ENCODE data around the gene METAP2. TPM values are rescaled to one million over a fixed set of nuclear protein-coding genes. Genes with fewer than 3 reads are reported as not detected.

The METAP2 gene
- total and polyA plus RNA-seq, 2 of the 8 experiments (the other 6 are each of a cell fraction or from before 2014, with no cell fraction given), result 41.3 to 114 TPM

- TF ChIP-seq, protein P1, sequence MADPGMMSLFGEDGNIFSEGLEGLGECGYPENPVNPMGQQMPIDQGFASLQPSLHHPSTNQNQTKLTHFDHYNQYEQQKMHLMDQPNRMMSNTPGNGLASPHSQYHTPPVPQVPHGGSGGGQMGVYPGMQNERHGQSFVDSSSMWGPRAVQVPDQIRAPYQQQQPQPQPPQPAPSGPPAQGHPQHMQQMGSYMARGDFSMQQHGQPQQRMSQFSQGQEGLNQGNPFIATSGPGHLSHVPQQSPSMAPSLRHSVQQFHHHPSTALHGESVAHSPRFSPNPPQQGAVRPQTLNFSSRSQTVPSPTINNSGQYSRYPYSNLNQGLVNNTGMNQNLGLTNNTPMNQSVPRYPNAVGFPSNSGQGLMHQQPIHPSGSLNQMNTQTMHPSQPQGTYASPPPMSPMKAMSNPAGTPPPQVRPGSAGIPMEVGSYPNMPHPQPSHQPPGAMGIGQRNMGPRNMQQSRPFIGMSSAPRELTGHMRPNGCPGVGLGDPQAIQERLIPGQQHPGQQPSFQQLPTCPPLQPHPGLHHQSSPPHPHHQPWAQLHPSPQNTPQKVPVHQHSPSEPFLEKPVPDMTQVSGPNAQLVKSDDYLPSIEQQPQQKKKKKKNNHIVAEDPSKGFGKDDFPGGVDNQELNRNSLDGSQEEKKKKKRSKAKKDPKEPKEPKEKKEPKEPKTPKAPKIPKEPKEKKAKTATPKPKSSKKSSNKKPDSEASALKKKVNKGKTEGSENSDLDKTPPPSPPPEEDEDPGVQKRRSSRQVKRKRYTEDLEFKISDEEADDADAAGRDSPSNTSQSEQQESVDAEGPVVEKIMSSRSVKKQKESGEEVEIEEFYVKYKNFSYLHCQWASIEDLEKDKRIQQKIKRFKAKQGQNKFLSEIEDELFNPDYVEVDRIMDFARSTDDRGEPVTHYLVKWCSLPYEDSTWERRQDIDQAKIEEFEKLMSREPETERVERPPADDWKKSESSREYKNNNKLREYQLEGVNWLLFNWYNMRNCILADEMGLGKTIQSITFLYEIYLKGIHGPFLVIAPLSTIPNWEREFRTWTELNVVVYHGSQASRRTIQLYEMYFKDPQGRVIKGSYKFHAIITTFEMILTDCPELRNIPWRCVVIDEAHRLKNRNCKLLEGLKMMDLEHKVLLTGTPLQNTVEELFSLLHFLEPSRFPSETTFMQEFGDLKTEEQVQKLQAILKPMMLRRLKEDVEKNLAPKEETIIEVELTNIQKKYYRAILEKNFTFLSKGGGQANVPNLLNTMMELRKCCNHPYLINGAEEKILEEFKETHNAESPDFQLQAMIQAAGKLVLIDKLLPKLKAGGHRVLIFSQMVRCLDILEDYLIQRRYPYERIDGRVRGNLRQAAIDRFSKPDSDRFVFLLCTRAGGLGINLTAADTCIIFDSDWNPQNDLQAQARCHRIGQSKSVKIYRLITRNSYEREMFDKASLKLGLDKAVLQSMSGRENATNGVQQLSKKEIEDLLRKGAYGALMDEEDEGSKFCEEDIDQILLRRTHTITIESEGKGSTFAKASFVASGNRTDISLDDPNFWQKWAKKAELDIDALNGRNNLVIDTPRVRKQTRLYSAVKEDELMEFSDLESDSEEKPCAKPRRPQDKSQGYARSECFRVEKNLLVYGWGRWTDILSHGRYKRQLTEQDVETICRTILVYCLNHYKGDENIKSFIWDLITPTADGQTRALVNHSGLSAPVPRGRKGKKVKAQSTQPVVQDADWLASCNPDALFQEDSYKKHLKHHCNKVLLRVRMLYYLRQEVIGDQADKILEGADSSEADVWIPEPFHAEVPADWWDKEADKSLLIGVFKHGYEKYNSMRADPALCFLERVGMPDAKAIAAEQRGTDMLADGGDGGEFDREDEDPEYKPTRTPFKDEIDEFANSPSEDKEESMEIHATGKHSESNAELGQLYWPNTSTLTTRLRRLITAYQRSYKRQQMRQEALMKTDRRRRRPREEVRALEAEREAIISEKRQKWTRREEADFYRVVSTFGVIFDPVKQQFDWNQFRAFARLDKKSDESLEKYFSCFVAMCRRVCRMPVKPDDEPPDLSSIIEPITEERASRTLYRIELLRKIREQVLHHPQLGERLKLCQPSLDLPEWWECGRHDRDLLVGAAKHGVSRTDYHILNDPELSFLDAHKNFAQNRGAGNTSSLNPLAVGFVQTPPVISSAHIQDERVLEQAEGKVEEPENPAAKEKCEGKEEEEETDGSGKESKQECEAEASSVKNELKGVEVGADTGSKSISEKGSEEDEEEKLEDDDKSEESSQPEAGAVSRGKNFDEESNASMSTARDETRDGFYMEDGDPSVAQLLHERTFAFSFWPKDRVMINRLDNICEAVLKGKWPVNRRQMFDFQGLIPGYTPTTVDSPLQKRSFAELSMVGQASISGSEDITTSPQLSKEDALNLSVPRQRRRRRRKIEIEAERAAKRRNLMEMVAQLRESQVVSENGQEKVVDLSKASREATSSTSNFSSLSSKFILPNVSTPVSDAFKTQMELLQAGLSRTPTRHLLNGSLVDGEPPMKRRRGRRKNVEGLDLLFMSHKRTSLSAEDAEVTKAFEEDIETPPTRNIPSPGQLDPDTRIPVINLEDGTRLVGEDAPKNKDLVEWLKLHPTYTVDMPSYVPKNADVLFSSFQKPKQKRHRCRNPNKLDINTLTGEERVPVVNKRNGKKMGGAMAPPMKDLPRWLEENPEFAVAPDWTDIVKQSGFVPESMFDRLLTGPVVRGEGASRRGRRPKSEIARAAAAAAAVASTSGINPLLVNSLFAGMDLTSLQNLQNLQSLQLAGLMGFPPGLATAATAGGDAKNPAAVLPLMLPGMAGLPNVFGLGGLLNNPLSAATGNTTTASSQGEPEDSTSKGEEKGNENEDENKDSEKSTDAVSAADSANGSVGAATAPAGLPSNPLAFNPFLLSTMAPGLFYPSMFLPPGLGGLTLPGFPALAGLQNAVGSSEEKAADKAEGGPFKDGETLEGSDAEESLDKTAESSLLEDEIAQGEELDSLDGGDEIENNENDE (IDR thresholded peaks at IDR 0.05; ENCODE audit: insufficient replicate concordance, low read length), result no peak
- TF ChIP-seq EGR1 (IDR thresholded peaks at IDR 0.05; ENCODE audit: borderline replicate concordance, low read depth, low read length), result no peak
- TF ChIP-seq EZH2 (IDR thresholded peaks at IDR 0.05; ENCODE audit: low read depth, low read length, severe bottlenecking), result no peak
- no peak for TF ChIP-seq RNF2 (IDR thresholded peaks at IDR 0.05; ENCODE audit: borderline replicate concordance, low read depth, low read length, missing control alignments, poor library complexity, severe bottlenecking)
- TF ChIP-seq GABPA (IDR thresholded peaks at IDR 0.05; ENCODE audit: borderline replicate concordance, insufficient read depth, low read length), result no peak
- no peak for TF ChIP-seq ZNF274 (IDR thresholded peaks at IDR 0.05; ENCODE audit: borderline replicate concordance, extremely low read depth, low read length)
- TF ChIP-seq NANOG (IDR thresholded peaks at IDR 0.05; ENCODE audit: insufficient read depth, low read depth, low read length, poor library complexity, severe bottlenecking), result no peak
- no peak for TF ChIP-seq RXRA (IDR thresholded peaks at IDR 0.05; ENCODE audit: insufficient read depth, low read depth, low read length)
- TF ChIP-seq TCF12 (IDR thresholded peaks at IDR 0.05; ENCODE audit: low read depth, low read length), result no peak
- no peak for TF ChIP-seq USF2 (IDR thresholded peaks at IDR 0.05; ENCODE audit: low read length)
Measured at GRCh38 chr12:95465275-95465674, 8.7 kb upstream of the METAP2 start (continued).

Measured in H1 (cell line).